Gastrocnemius medialis (tissue), 4 donors: ENCODE data around the gene EXOC7. TPM values are rescaled to one million over a fixed set of nuclear protein-coding genes. Genes with fewer than 3 reads are reported as not detected.

Source experiments
- ATAC-seq, 2 donors: fragments of 150-250 bp; one replicate each; pipeline ENCODE4 v1.9.1; 2016
- DNase-seq, 2 donors: peaks; one replicate each; pipeline ENCODE4 v3.0.0-alpha.2; 2019
- H3K27ac ChIP-seq, 4 donors: fragments of 200-600 bp; sonication (generic); 1 replicate in 1 of 4; 2 replicates in 3 of 4; pipeline ENCODE4 v1.5.1; 2016 to 2018; ENCODE audit warnings: mild to moderate bottlenecking in 2 of 4, moderate library complexity in 1 of 4
- H3K27me3 ChIP-seq, 3 donors: fragments of 200-600 bp; sonication (generic) in 2 of 3; 1 replicate in 1 of 3; 2 replicates in 2 of 3; pipeline versions ENCODE4 v1.5.1 to v1.6.0; 2016 to 2019; ENCODE audit warnings: mild to moderate bottlenecking in 1 of 3, moderate library complexity in 1 of 3
- H3K36me3 ChIP-seq, 2 donors: fragments of 200-600 bp; sonication (generic) in 1 of 2; one replicate each; pipeline ENCODE4 v1.5.1; 2017 to 2018
- H3K4me1 ChIP-seq, 2 donors: fragments of 200-600 bp; sonication (generic) in 1 of 2; one replicate each; pipeline ENCODE4 v1.5.1; 2016 to 2017; ENCODE audit warnings: mild to moderate bottlenecking in 2 of 2
- H3K4me3 ChIP-seq, 4 donors: fragments of 200-600 bp; sonication (generic) in 3 of 4; 1 replicate in 1 of 4; 2 replicates in 3 of 4; pipeline ENCODE4 v1.5.1; 2016 to 2019; ENCODE audit warnings: mild to moderate bottlenecking in 2 of 4
- H3K9me3 ChIP-seq, 3 donors: fragments of 200-600 bp; sonication (generic) in 2 of 3; 1 replicate in 1 of 3; 2 replicates in 2 of 3; pipeline ENCODE4 v1.5.1; 2016 to 2019
- POLR2A ChIP-seq, 2 donors: fragments of 450-650 bp; IDR thresholded peaks; one replicate each; pipeline ENCODE4 v1.6.1; 2017; ENCODE audit warnings: antibody characterized with exemption in 2 of 2, mild to moderate bottlenecking in 2 of 2, moderate library complexity in 2 of 2
- in situ Hi-C, 4 donors: fragments of 200-750 bp; cut with MboI; loops; one replicate each; pipeline versions ENCODE4 v1.15.0 to v1.8.0; 2017; ENCODE audit warnings: low sequenced_read_pairs in 4 of 4
- intact Hi-C: fragments of 100-400 bp; cut with DNase I; formaldehyde crosslinking; loops from one replicate; pipeline ENCODE4 v1.15.1; 2023; ENCODE audit warnings: low total_unique reads
- total RNA-seq, 4 donors: library from RNA; depleted of rRNA; stranded (reverse); fragments of >200 nt; gene quantifications; one replicate each; pipeline versions ENCODE4 v1.1.0 to v1.2.3, GENCODE V29; 2016
- TF ChIP-seq, protein P1 (sequence below), 5 experiments: fragments of 450-650 bp in 3 of 5; fragments of 200-600 bp in 2 of 5; sonication (generic) in 2 of 5; IDR thresholded peaks in 4 of 5; conservative IDR thresholded peaks in 1 of 5; 1 replicate in 4 of 5; 2 replicates in 1 of 5; pipeline ENCODE4 v1.5.1; 2016 to 2019; ENCODE audit warnings: antibody characterized with exemption in 5 of 5, mild to moderate bottlenecking in 3 of 5, moderate library complexity in 3 of 5

Gene EXOC7
- total RNA-seq, 4 donors from 2014 or later: 49.5 to 70.7 (median 53.9) TPM

GRCh38 chr17:76125391-76125675, 21.7 kb upstream of the EXOC7 start:
- Histone ChIP-seq H3K4me3 (no peak overlapping the region), H3K9me3 (no peaks in the 10 kb centered on the region), H3K27ac (no peak overlapping the region), H3K4me1 (peaks cover 3% of the 10 kb centered on the region in 2 donors), H3K36me3 (no peaks in the 10 kb centered on the region), H3K27me3 (no peaks in the 10 kb centered on the region)
- no peak for ATAC-seq
- intact Hi-C loops: loop anchor here (10.0 kb wide), 1 partner anchor 279 kb away; no protein-coding TSS in a partner anchor
- DNase-seq: no peak
- in situ Hi-C loops: loop anchor here in 3 of 4 donors (5.0 to 10.0 kb wide), 3 partner anchors 167 to 172 kb away; no protein-coding TSS in a partner anchor
- TF ChIP-seq, protein P1, sequence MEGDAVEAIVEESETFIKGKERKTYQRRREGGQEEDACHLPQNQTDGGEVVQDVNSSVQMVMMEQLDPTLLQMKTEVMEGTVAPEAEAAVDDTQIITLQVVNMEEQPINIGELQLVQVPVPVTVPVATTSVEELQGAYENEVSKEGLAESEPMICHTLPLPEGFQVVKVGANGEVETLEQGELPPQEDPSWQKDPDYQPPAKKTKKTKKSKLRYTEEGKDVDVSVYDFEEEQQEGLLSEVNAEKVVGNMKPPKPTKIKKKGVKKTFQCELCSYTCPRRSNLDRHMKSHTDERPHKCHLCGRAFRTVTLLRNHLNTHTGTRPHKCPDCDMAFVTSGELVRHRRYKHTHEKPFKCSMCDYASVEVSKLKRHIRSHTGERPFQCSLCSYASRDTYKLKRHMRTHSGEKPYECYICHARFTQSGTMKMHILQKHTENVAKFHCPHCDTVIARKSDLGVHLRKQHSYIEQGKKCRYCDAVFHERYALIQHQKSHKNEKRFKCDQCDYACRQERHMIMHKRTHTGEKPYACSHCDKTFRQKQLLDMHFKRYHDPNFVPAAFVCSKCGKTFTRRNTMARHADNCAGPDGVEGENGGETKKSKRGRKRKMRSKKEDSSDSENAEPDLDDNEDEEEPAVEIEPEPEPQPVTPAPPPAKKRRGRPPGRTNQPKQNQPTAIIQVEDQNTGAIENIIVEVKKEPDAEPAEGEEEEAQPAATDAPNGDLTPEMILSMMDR (IDR thresholded peaks at IDR 0.05 in 4 of 5, conservative IDR thresholded peaks at IDR 0.05 in 1 of 5): no peak
- no peak for TF ChIP-seq POLR2A (IDR thresholded peaks at IDR 0.05)

DNA sequence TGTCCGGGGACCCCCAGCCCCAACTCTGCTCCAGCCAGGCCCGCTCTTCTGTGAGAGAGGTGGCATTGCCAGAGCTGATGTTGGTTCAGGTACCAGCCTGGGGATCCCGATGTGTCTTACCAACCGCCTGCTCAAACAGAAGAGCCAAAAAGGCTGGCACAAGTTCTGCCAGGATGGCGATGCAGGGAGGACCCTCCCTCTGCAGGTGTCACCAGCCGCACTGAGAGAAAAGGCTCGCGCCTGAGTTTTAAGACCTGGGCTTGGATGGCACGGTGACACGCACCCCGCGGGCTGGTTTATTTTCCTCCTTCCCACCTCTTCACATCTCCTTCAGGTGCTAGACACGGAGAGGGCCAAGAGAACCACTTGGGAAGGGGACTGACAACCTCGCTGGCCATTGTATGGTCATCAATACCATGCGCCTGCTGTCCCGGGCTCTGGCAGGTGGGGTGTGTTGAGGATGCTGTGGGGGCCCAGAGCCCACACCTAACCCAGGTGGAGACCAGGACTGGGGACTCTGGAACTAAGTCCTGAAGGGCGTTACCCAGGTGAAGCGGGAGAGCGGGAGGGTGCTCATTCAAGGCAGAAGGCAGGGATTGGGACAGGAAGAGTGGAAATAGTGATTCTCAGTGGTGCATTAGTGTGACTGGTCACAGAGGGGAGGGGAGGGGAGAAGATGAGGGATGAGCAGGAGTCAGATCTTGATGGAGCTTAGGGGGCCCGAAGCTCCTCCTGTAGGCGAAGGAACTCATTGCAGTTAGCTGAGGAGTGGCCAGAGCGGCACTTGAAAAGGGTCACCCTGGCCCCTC, 21.2 kb upstream of the EXOC7 start:
- in situ Hi-C loops (loop anchor here (5.0 to 10.0 kb wide), 3 partner anchors 168 to 173 kb away; no protein-coding TSS in a partner anchor), intact Hi-C loops (loop anchor here (10.0 kb wide), 1 partner anchor 280 kb away; no protein-coding TSS in a partner anchor)
- no peak for ATAC-seq
- Histone ChIP-seq H3K36me3 (no peaks in the 10 kb centered on the region), H3K4me3 (no peak overlapping the region), H3K27me3 (no peaks in the 10 kb centered on the region), H3K4me1 (peaks cover 3% of the 10 kb centered on the region in 2 donors), H3K27ac (no peak overlapping the region), H3K9me3 (no peaks in the 10 kb centered on the region)
- no peak for TF ChIP-seq POLR2A (IDR thresholded peaks at IDR 0.05)
- TF ChIP-seq, protein P1 (IDR thresholded peaks at IDR 0.05 in 4 of 5, conservative IDR thresholded peaks at IDR 0.05 in 1 of 5): no peak
- no peak for DNase-seq

GRCh38 chr17:76123749-76124581, 20.4 kb upstream of the EXOC7 start:
- Histone ChIP-seq H3K4me3 (no peak overlapping the region), H3K4me1 (peaks cover 3% of the 10 kb centered on the region in 2 donors), H3K27ac (no peak overlapping the region), H3K9me3 (no peaks in the 10 kb centered on the region), H3K36me3 (no peaks in the 10 kb centered on the region), H3K27me3 (no peaks in the 10 kb centered on the region)
- no peak for DNase-seq
- TF ChIP-seq POLR2A (IDR thresholded peaks at IDR 0.05): no peak
- TF ChIP-seq, protein P1 (IDR thresholded peaks at IDR 0.05 in 4 of 5, conservative IDR thresholded peaks at IDR 0.05 in 1 of 5): no peak
- in situ Hi-C loops: loop anchor here in 2 of 4 donors (5.0 to 10.0 kb wide), 2 partner anchors 171 to 173 kb away; no protein-coding TSS in a partner anchor
- ATAC-seq: no peak
- intact Hi-C loops: loop anchor here (10.0 kb wide), 1 partner anchor 281 kb away; no protein-coding TSS in a partner anchor

DNA sequence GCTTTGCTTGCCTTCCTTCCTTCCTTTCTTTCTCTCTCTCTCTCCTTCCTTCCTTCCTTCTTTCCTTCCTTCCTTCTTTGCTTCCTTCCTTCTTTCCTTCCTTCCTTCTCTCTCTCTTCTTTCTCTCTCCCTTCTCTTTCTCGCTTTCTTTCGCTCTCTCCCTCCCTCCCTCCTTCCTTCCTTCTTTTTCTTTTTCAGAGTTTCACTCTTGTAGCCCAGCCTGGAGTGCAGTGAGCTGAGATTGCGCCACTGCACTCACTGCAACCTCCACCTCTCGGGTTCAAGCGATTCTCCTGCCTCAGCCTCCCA, 19.6 kb upstream of the EXOC7 start:
- no peaks in the 10 kb centered on the region for H3K36me3 ChIP-seq
- DNase-seq (no peak), ATAC-seq (no peak)
- intact Hi-C loops (loop anchor here (10.0 kb wide), 1 partner anchor 282 kb away; no protein-coding TSS in a partner anchor), in situ Hi-C loops (loop anchor here in 2 of 4 donors (5.0 to 10.0 kb wide), 2 partner anchors 172 to 174 kb away; no protein-coding TSS in a partner anchor)
- H3K4me1 ChIP-seq: peaks cover 3% of the 10 kb centered on the region in 2 donors
- H3K27me3 ChIP-seq: no peaks in the 10 kb centered on the region
- TF ChIP-seq, protein P1 (IDR thresholded peaks at IDR 0.05 in 4 of 5, conservative IDR thresholded peaks at IDR 0.05 in 1 of 5): no peak
- no peaks in the 10 kb centered on the region for H3K9me3 ChIP-seq
- H3K27ac ChIP-seq: no peak overlapping the region
- H3K4me3 ChIP-seq: no peak overlapping the region
